ENCODE measurements around the gene CENPX. TPM values are rescaled to one million over a fixed set of nuclear protein-coding genes. Genes with fewer than 3 reads are reported as not detected.

CENPX gene
- total and polyA plus RNA-seq, 2 of the 13 experiments (the other 11 are each of a cell fraction or from before 2014, with no cell fraction given), result 92.7 to 170 TPM

DNA sequence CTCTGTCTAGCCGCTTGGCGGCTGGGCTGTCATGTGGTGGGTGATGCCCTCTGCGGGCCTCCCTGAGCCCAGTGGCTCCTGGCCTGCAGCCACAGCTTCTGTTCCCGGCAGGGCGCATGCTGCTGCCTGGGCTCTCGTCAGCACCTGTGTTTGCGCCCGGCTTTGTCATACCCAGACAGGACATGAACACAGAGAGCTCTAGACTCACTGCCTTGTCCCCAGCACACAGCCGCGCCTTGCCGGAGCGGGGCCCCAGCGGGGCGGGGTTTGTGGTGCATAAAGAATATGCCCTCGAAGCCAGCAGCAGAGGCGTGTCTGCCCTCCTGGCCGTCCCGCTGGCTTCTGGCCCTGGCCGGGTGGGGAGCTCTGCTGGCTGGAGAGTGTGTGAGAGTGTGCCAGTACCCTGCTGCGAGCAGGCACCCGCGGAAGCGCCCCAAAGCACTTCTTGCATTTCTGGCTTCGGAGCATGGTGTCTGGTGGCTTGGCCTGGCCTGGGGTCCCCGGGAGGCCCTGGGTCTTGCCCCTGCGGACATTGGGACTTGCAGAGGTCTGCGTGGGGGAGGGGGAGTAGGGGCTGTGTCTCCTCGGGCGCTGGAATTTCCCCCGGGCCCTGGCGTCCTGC is 30.9 kb downstream of the CENPX start (continued):
- TF ChIP-seq, protein P1, sequence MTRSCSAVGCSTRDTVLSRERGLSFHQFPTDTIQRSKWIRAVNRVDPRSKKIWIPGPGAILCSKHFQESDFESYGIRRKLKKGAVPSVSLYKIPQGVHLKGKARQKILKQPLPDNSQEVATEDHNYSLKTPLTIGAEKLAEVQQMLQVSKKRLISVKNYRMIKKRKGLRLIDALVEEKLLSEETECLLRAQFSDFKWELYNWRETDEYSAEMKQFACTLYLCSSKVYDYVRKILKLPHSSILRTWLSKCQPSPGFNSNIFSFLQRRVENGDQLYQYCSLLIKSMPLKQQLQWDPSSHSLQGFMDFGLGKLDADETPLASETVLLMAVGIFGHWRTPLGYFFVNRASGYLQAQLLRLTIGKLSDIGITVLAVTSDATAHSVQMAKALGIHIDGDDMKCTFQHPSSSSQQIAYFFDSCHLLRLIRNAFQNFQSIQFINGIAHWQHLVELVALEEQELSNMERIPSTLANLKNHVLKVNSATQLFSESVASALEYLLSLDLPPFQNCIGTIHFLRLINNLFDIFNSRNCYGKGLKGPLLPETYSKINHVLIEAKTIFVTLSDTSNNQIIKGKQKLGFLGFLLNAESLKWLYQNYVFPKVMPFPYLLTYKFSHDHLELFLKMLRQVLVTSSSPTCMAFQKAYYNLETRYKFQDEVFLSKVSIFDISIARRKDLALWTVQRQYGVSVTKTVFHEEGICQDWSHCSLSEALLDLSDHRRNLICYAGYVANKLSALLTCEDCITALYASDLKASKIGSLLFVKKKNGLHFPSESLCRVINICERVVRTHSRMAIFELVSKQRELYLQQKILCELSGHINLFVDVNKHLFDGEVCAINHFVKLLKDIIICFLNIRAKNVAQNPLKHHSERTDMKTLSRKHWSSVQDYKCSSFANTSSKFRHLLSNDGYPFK (CRISPR knock-in tag; IDR thresholded peaks at IDR 0.05; ENCODE audit: borderline replicate concordance), result peak; percentile 18
- TF ChIP-seq MZF1 (CRISPR knock-in tag; IDR thresholded peaks at IDR 0.05; ENCODE audit: borderline replicate concordance) (no peak), EZH2 (conservative IDR thresholded peaks at IDR 0.05; ENCODE audit: low read depth, low read length) (no peak), ZNF891 (CRISPR knock-in tag; IDR thresholded peaks at IDR 0.05) (peak; percentile 25), XBP1 (CRISPR knock-in tag; IDR thresholded peaks at IDR 0.05) (peak; percentile 71; the same call in 1 of the 2 replicates), TIGD3 (CRISPR knock-in tag; IDR thresholded peaks at IDR 0.05; ENCODE audit: borderline replicate concordance) (no peak), HCFC1 (IDR thresholded peaks at IDR 0.05; ENCODE audit: low read depth, low read length) (no peak; the same call in 1 of the 2 replicates), ZNF24 (IDR thresholded peaks at IDR 0.05) (no peak), TP53 (CRISPR knock-in tag; conservative IDR thresholded peaks at IDR 0.05) (peak; percentile 33; the same call in 1 of the 2 replicates), TRIM24 (CRISPR knock-in tag; IDR thresholded peaks at IDR 0.05) (no peak), PBX2 (CRISPR knock-in tag; IDR thresholded peaks at IDR 0.05) (no peak), PITX1 (CRISPR knock-in tag; IDR thresholded peaks at IDR 0.05) (no peak)
- TF ChIP-seq, protein P2, sequence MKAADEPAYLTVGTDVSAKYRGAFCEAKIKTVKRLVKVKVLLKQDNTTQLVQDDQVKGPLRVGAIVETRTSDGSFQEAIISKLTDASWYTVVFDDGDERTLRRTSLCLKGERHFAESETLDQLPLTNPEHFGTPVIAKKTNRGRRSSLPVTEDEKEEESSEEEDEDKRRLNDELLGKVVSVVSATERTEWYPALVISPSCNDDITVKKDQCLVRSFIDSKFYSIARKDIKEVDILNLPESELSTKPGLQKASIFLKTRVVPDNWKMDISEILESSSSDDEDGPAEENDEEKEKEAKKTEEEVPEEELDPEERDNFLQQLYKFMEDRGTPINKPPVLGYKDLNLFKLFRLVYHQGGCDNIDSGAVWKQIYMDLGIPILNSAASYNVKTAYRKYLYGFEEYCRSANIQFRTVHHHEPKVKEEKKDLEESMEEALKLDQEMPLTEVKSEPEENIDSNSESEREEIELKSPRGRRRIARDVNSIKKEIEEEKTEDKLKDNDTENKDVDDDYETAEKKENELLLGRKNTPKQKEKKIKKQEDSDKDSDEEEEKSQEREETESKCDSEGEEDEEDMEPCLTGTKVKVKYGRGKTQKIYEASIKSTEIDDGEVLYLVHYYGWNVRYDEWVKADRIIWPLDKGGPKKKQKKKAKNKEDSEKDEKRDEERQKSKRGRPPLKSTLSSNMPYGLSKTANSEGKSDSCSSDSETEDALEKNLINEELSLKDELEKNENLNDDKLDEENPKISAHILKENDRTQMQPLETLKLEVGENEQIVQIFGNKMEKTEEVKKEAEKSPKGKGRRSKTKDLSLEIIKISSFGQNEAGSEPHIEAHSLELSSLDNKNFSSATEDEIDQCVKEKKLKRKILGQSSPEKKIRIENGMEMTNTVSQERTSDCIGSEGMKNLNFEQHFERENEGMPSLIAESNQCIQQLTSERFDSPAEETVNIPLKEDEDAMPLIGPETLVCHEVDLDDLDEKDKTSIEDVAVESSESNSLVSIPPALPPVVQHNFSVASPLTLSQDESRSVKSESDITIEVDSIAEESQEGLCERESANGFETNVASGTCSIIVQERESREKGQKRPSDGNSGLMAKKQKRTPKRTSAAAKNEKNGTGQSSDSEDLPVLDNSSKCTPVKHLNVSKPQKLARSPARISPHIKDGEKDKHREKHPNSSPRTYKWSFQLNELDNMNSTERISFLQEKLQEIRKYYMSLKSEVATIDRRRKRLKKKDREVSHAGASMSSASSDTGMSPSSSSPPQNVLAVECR (CRISPR knock-in tag; IDR thresholded peaks at IDR 0.05; ENCODE audit: borderline replicate concordance), result peak; percentile 87
- TF ChIP-seq, protein P3, sequence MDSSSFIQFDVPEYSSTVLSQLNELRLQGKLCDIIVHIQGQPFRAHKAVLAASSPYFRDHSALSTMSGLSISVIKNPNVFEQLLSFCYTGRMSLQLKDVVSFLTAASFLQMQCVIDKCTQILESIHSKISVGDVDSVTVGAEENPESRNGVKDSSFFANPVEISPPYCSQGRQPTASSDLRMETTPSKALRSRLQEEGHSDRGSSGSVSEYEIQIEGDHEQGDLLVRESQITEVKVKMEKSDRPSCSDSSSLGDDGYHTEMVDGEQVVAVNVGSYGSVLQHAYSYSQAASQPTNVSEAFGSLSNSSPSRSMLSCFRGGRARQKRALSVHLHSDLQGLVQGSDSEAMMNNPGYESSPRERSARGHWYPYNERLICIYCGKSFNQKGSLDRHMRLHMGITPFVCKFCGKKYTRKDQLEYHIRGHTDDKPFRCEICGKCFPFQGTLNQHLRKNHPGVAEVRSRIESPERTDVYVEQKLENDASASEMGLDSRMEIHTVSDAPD (CRISPR knock-in tag; IDR thresholded peaks at IDR 0.05), result peak; percentile 92
- TF ChIP-seq, protein P4, sequence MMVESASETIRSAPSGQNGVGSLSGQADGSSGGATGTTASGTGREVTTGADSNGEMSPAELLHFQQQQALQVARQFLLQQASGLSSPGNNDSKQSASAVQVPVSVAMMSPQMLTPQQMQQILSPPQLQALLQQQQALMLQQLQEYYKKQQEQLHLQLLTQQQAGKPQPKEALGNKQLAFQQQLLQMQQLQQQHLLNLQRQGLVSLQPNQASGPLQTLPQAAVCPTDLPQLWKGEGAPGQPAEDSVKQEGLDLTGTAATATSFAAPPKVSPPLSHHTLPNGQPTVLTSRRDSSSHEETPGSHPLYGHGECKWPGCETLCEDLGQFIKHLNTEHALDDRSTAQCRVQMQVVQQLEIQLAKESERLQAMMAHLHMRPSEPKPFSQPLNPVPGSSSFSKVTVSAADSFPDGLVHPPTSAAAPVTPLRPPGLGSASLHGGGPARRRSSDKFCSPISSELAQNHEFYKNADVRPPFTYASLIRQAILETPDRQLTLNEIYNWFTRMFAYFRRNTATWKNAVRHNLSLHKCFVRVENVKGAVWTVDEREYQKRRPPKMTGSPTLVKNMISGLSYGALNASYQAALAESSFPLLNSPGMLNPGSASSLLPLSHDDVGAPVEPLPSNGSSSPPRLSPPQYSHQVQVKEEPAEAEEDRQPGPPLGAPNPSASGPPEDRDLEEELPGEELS (CRISPR knock-in tag; IDR thresholded peaks at IDR 0.05), result peak; percentile 64

All from HepG2 (cell line).